22Rv1 (cell line): ENCODE results near the gene NDST3.

Experiments
- ZFX ChIP-seq: fragments of 450-650 bp; IDR thresholded peaks from 2 replicates; pipeline ENCODE4 v1.6.1; 2017; ENCODE audit warnings: antibody characterized with exemption, borderline replicate concordance
- TF ChIP-seq, protein P1 (sequence below): fragments of 450-650 bp; IDR thresholded peaks from 2 replicates; pipeline ENCODE4 v1.5.1; 2017; ENCODE audit warnings: mild to moderate bottlenecking

DNA sequence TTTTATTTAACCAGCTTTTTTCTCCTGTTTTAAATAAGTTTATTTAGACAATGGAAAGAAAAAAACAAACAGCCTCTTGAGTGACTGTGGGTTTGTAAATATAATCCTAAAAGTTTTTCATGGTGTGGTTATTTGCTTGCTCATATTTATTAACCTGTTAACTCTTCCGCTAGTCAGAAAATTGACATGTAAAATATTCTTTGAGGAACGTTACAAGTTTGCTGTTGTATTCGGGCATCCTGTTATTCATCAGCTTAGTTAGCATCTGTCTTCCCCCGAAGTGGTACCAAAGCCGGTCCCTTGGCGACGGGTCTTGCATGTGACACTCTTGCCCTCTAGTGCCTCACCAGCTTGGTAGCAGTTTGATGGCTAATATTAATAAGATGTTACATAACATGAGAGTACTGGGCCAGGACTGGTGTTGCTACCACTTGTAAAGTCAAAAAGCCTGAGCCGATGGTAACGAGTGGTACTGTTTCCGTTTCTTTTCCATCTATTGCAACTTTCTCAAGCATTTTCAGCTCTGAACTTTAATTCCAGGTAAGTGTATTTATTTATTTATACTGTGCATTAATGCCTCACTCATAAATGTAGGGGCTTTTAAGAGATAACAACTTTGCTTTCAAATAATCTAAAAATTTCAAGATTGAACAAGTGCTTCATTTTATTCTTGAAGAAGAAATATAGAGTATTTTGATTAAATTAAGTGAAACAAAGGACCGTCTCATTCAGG, at the start of gene NDST3:
- TF ChIP-seq, protein P1, sequence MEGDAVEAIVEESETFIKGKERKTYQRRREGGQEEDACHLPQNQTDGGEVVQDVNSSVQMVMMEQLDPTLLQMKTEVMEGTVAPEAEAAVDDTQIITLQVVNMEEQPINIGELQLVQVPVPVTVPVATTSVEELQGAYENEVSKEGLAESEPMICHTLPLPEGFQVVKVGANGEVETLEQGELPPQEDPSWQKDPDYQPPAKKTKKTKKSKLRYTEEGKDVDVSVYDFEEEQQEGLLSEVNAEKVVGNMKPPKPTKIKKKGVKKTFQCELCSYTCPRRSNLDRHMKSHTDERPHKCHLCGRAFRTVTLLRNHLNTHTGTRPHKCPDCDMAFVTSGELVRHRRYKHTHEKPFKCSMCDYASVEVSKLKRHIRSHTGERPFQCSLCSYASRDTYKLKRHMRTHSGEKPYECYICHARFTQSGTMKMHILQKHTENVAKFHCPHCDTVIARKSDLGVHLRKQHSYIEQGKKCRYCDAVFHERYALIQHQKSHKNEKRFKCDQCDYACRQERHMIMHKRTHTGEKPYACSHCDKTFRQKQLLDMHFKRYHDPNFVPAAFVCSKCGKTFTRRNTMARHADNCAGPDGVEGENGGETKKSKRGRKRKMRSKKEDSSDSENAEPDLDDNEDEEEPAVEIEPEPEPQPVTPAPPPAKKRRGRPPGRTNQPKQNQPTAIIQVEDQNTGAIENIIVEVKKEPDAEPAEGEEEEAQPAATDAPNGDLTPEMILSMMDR: peak; percentile 89
- TF ChIP-seq ZFX: no peak
